ENCODE measurements around the gene COA8.

COA8 gene

GRCh38 chr14:103562429-103563225, at the start of gene COA8, which contains the start of gene BAG5:
TSS of gene COA8 (plus strand) at chr14:103562960. CDS start at chr14:103563002, 42 bp downstream.
TSS of gene BAG5 (minus strand) at chr14:103562657. CDS start at chr14:103561164, 1,493 bp downstream.
- in situ Hi-C loops (cut with HindIII; ENCODE audit: low pct_unique_long_range_greater_than_20kb, low sequenced_read_pairs): no loop called here
- TF ChIP-seq JUND (IDR thresholded peaks at IDR 0.05; ENCODE audit: low read depth): no peak
- peak; percentile 87 to 95 for DNase-seq (ENCODE audit: low read depth in 1 of 2, low spot score in 1 of 2)

- no peak for TF ChIP-seq JUND (IDR thresholded peaks at IDR 0.05; ENCODE audit: low read depth)
- DNase-seq (ENCODE audit: low read depth in 1 of 2, low spot score in 1 of 2): no peak
- in situ Hi-C loops (cut with HindIII; ENCODE audit: low pct_unique_long_range_greater_than_20kb, low sequenced_read_pairs): no loop called here
Measured at GRCh38 chr14:103514596-103515421, 48.0 kb upstream of the COA8 start.

GRCh38 chr14:103516426-103517173, 46.2 kb upstream of the COA8 start:
- in situ Hi-C loops (cut with HindIII; ENCODE audit: low pct_unique_long_range_greater_than_20kb, low sequenced_read_pairs): no loop called here
- TF ChIP-seq JUND (IDR thresholded peaks at IDR 0.05; ENCODE audit: low read depth): no peak
- peak; percentile 53 to 73 for DNase-seq (ENCODE audit: low read depth in 1 of 2, low spot score in 1 of 2)

GRCh38 chr14:103517174-103517566, 45.6 kb upstream of the COA8 start:
- no peak for DNase-seq (ENCODE audit: low read depth in 1 of 2, low spot score in 1 of 2)
- no peak for TF ChIP-seq JUND (IDR thresholded peaks at IDR 0.05; ENCODE audit: low read depth)
- in situ Hi-C loops (cut with HindIII; ENCODE audit: low pct_unique_long_range_greater_than_20kb, low sequenced_read_pairs): no loop called here

DNA sequence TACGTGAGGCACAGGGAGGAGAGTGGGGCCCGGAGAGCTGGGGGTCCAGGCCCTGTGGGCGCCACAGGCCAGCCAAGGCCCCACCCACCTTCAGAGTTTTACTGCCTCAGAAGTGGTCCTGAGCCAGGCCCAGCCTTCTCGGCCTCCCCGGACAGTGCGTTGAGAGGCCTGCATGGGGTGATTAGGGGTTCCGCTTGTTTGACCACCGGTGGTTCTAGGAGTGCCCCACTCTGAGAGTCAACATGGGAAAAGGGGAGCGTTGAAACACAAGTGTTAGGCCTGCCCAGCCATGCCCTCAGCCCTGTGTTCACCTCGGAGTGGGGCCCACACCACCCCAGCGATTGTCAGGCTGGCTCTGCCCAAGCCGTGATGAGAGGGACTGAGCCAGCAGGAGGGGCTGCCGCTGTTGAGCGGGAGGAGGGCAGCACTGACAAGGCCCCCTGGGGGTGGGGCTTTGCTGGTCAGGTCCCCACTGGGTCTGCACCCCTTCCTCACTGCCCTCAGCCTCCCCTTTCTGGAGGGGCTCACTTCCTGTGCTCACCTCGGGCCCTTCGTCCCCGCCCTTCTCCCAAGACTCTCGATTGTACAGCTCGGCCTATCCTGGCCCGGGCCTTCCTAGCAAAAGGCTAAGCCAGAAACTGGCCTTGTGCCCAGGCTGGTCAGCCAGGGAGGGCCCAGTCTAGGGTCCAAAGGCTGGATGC, 44.9 kb upstream of the COA8 start:
- in situ Hi-C loops (cut with HindIII; ENCODE audit: low pct_unique_long_range_greater_than_20kb, low sequenced_read_pairs): no loop called here
- no peak for TF ChIP-seq JUND (IDR thresholded peaks at IDR 0.05; ENCODE audit: low read depth)
- DNase-seq (ENCODE audit: low read depth in 1 of 2, low spot score in 1 of 2): no peak

GRCh38 chr14:103518422-103519042, 44.2 kb upstream of the COA8 start:
- DNase-seq (ENCODE audit: low read depth in 1 of 2, low spot score in 1 of 2): peak; percentile 74 to 94
- no peak for TF ChIP-seq JUND (IDR thresholded peaks at IDR 0.05; ENCODE audit: low read depth)
- in situ Hi-C loops (cut with HindIII; ENCODE audit: low pct_unique_long_range_greater_than_20kb, low sequenced_read_pairs): no loop called here

DNA sequence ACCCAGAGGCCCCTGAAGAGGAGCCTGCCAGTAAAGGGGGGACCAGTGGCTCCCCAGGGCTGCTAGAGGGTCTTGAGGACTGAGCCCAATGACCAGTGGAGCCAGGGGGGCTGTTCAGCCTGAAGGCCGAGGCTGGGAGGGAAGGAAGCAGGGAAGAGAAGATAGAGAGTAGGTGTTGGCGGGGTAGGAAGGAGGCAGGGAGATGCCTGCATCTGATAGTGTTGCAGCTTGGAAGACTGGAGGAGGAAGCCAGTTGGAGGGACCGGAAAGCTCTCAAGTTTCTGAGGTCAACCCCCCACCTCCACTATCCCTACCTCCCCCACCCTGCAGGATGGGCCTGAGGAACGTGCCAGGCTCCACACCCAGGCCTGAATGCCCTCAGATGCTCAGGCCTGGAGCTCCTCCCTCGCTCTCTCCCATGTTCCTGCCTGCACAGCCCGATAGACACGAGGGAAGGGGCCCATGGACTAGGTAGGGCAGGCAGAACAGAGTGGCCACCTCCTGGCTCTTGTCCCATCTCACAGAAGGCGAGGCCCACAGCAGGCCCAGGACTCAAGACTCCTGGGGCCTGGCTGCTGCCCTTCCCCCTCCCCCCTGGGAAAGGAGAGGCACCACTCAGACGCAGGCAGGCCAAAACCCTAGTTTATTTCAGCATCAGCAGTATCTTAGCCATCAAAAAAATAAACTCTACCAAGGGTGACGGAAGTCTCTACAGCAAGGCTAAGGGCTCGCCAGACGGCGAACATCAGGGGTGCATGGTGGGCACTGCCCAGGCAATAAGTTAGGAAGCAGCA, 43.5 kb upstream of the COA8 start:
- no peak for TF ChIP-seq JUND (IDR thresholded peaks at IDR 0.05; ENCODE audit: low read depth)
- peak in 1 of 2 experiments; percentile 76 for DNase-seq (ENCODE audit: low read depth in 1 of 2, low spot score in 1 of 2)
- in situ Hi-C loops (cut with HindIII; ENCODE audit: low pct_unique_long_range_greater_than_20kb, low sequenced_read_pairs): no loop called here

- no peak for TF ChIP-seq JUND (IDR thresholded peaks at IDR 0.05; ENCODE audit: low read depth)
- in situ Hi-C loops (cut with HindIII; ENCODE audit: low pct_unique_long_range_greater_than_20kb, low sequenced_read_pairs): no loop called here
- DNase-seq (ENCODE audit: low read depth in 1 of 2, low spot score in 1 of 2): no peak
Measured at GRCh38 chr14:103519837-103520212, 42.9 kb upstream of the COA8 start.

GRCh38 chr14:103520269-103520656, 42.5 kb upstream of the COA8 start:
- no peak for DNase-seq (ENCODE audit: low read depth in 1 of 2, low spot score in 1 of 2)
- no peak for TF ChIP-seq JUND (IDR thresholded peaks at IDR 0.05; ENCODE audit: low read depth)
- in situ Hi-C loops (cut with HindIII; ENCODE audit: low pct_unique_long_range_greater_than_20kb, low sequenced_read_pairs): no loop called here

GRCh38 chr14:103520657-103521437, 41.9 kb upstream of the COA8 start:
- peak; percentile 95 for DNase-seq (ENCODE audit: low read depth in 1 of 2, low spot score in 1 of 2)
- TF ChIP-seq JUND (IDR thresholded peaks at IDR 0.05; ENCODE audit: low read depth): no peak
- in situ Hi-C loops (cut with HindIII; ENCODE audit: low pct_unique_long_range_greater_than_20kb, low sequenced_read_pairs): no loop called here
